Spinal cord (tissue), 4 donors: ENCODE results near the gene CANX. TPM values are rescaled to one million over a fixed set of nuclear protein-coding genes. Genes with fewer than 3 reads are reported as not detected.

Experiments used
- polyA plus RNA-seq, 2 donors: library from polyadenylated mRNA; unstranded; fragments of 120-200 nt; gene quantifications; one replicate each; pipeline ENCODE4 v1.2.1, GENCODE V29; 2013; ENCODE audit not compliant: insufficient read length in 2 of 2
- total RNA-seq, 2 donors: library from RNA; depleted of rRNA in 1 of 2; stranded (reverse); fragments of 120-200 nt in 1 of 2; fragments of >200 nt in 1 of 2; gene quantifications; one replicate each; pipeline versions ENCODE4 v1.2.3 to v1.2.4, GENCODE V29; 2013 to 2014

Gene CANX
- total and polyA plus RNA-seq, 4 donors, result 380 to 537 (median 472) TPM

Other genes starting within 250 kb of the CANX start
- 10 to 100 TPM; 32.2 to 51.0 TPM for gene RUFY1, start 148.4 kb upstream of the CANX start, total RNA-seq
- 10 to 100 TPM; 46.0 to 51.2 TPM for gene RUFY1, start 148.4 kb upstream of the CANX start, polyA plus RNA-seq
- gene HNRNPH1, start 75.3 kb upstream of the CANX start, total RNA-seq, result 100 to 1,000 TPM; 480 to 560 TPM
- gene HNRNPH1, start 75.3 kb upstream of the CANX start, polyA plus RNA-seq, result 100 to 1,000 TPM; 633 to 772 TPM
- not detected for gene CBY3, start 17.9 kb upstream of the CANX start, total RNA-seq
- 1 to 10 TPM; 2.3 to 2.6 TPM for gene CBY3, start 17.9 kb upstream of the CANX start, polyA plus RNA-seq
- gene MAML1, start 33.9 kb downstream of the CANX start, total RNA-seq, result 10 to 100 TPM; 10.8 to 17.2 TPM
- 10 to 100 TPM; 28.7 to 30.4 TPM for gene MAML1, start 33.9 kb downstream of the CANX start, polyA plus RNA-seq
- gene LTC4S, start 95.0 kb downstream of the CANX start, total RNA-seq, result 1 to 10 TPM; 1.9 to 6.2 TPM
- 10 to 100 TPM; 10.5 to 10.7 TPM for gene LTC4S, start 95.0 kb downstream of the CANX start, polyA plus RNA-seq
- gene MGAT4B, start 107.9 kb downstream of the CANX start, total RNA-seq, result 10 to 100 TPM; 69.4 to 81.4 TPM
- gene MGAT4B, start 107.9 kb downstream of the CANX start, polyA plus RNA-seq, result 100 to 1,000 TPM; 180 to 211 TPM
- gene SQSTM1, start 121.9 kb downstream of the CANX start, total RNA-seq, result 100 to 1,000 TPM in 1 of 2 donors, 10 to 100 TPM in 1; 95.6 to 155 TPM
- 100 to 1,000 TPM; 107 to 131 TPM for gene SQSTM1, start 121.9 kb downstream of the CANX start, polyA plus RNA-seq
- gene MRNIP, start 159.8 kb downstream of the CANX start, total RNA-seq, result 10 to 100 TPM; 26.3 to 49.4 TPM
- 10 to 100 TPM; 35.2 to 53.9 TPM for gene MRNIP, start 159.8 kb downstream of the CANX start, polyA plus RNA-seq
- gene TBC1D9B, start 208.9 kb downstream of the CANX start, total RNA-seq, result 10 to 100 TPM; 46.0 to 47.1 TPM
- 100 to 1,000 TPM; 103 to 124 TPM for gene TBC1D9B, start 208.9 kb downstream of the CANX start, polyA plus RNA-seq